Mesothelial cell of epicardium (in vitro differentiated cells): ENCODE measurements around the gene TUBA8. TPM values are rescaled to one million over a fixed set of nuclear protein-coding genes. Genes with fewer than 3 reads are reported as not detected.

ENCODE experiments used
- DNase-seq, 2 experiments: peaks; one replicate each; pipeline ENCODE4 v3.0.0; 2021; ENCODE audit warnings: low spot score in 2 of 2; ENCODE audit not compliant: unreplicated experiment in 2 of 2
- H3K27ac Mint-ChIP-seq: 2 replicates; pipeline ENCODE4 v1.8.0; 2021; ENCODE audit warnings: mixed read lengths
- H3K27me3 Mint-ChIP-seq: 2 replicates; pipeline ENCODE4 v1.8.0; 2021; ENCODE audit warnings: low read depth, mixed read lengths
- H3K36me3 Mint-ChIP-seq: 2 replicates; pipeline ENCODE4 v1.8.0; 2021; ENCODE audit warnings: mixed read lengths
- H3K4me1 Mint-ChIP-seq: 2 replicates; pipeline ENCODE4 v1.8.0; 2021; ENCODE audit warnings: mixed read lengths
- H3K4me3 Mint-ChIP-seq: 2 replicates; pipeline ENCODE4 v1.8.0; 2021; ENCODE audit warnings: mild to moderate bottlenecking, moderate library complexity, mixed read lengths
- H3K9me3 Mint-ChIP-seq: 2 replicates; pipeline ENCODE4 v1.8.0; 2021; ENCODE audit warnings: mixed read lengths
- CTCF ChIP-seq: fragments of 200-600 bp; sonication (generic); IDR thresholded peaks from one replicate; pipeline ENCODE4 v1.5.0; 2021; ENCODE audit warnings: antibody characterized with exemption; ENCODE audit not compliant: unreplicated experiment
- total RNA-seq: library from RNA; stranded (reverse); gene quantifications from 3 replicates; pipeline ENCODE4 v1.2.1, GENCODE V29; 2021

TUBA8 gene
- total RNA-seq, 1 donor from 2014 or later = 2.9 TPM

GRCh38 chr22:18111759-18112330, 1.2 kb downstream of the TUBA8 start:
- Mint-ChIP-seq H3K27me3 (peaks cover 58% of the 10 kb centered on the region), H3K36me3 (peaks cover 2% of the 10 kb centered on the region), H3K4me1 (peaks cover 11% of the 10 kb centered on the region), H3K4me3 (no peak overlapping the region), H3K9me3 (peaks cover 3% of the 10 kb centered on the region), H3K27ac (no peak overlapping the region)
- no peak for DNase-seq
- no peak for TF ChIP-seq CTCF

GRCh38 chr22:18112440-18112839, 1.8 kb downstream of the TUBA8 start:
- Mint-ChIP-seq H3K36me3 (no peaks in the 10 kb centered on the region), H3K27me3 (peaks cover 54% of the 10 kb centered on the region), H3K27ac (no peak overlapping the region), H3K4me3 (no peak overlapping the region), H3K4me1 (peaks cover 11% of the 10 kb centered on the region), H3K9me3 (no peaks in the 10 kb centered on the region)
- DNase-seq = no peak
- no peak for TF ChIP-seq CTCF

GRCh38 chr22:18113680-18114394, 3.2 kb downstream of the TUBA8 start:
- H3K27me3 Mint-ChIP-seq = peaks cover 43% of the 10 kb centered on the region
- no peak for DNase-seq
- H3K27ac Mint-ChIP-seq = no peak overlapping the region
- H3K9me3 Mint-ChIP-seq = no peaks in the 10 kb centered on the region
- TF ChIP-seq CTCF = no peak
- H3K36me3 Mint-ChIP-seq = no peaks in the 10 kb centered on the region
- H3K4me1 Mint-ChIP-seq = peaks cover 11% of the 10 kb centered on the region
- H3K4me3 Mint-ChIP-seq = no peak overlapping the region

- TF ChIP-seq CTCF = no peak
- no peaks in the 10 kb centered on the region for H3K36me3 Mint-ChIP-seq
- peaks cover 37% of the 10 kb centered on the region for H3K27me3 Mint-ChIP-seq
- no peak overlapping the region for H3K27ac Mint-ChIP-seq
- no peak overlapping the region for H3K4me3 Mint-ChIP-seq
- peaks cover 10% of the 10 kb centered on the region for H3K4me1 Mint-ChIP-seq
- no peaks in the 10 kb centered on the region for H3K9me3 Mint-ChIP-seq
- DNase-seq = no peak
Measured at GRCh38 chr22:18114495-18114894, 3.9 kb downstream of the TUBA8 start.

GRCh38 chr22:18114976-18115652, 4.5 kb downstream of the TUBA8 start:
- H3K4me1 Mint-ChIP-seq = peaks cover 4% of the 10 kb centered on the region
- H3K4me3 Mint-ChIP-seq = no peak overlapping the region
- H3K36me3 Mint-ChIP-seq = no peaks in the 10 kb centered on the region
- H3K27me3 Mint-ChIP-seq = peaks cover 31% of the 10 kb centered on the region
- no peaks in the 10 kb centered on the region for H3K9me3 Mint-ChIP-seq
- TF ChIP-seq CTCF = no peak
- no peak for DNase-seq
- no peak overlapping the region for H3K27ac Mint-ChIP-seq
